A549 (cell line): Measurements from ENCODE around the gene SUMF1.

Experiments used
- FOSB ChIP-seq: fragments of 250-450 bp; sonication (Bioruptor Pico); IDR thresholded peaks from 2 replicates; pipeline ENCODE4 v1.5.0; 2020; ENCODE audit warnings: mild to moderate bottlenecking, moderate library complexity
- TF ChIP-seq, protein P1 (sequence below): fragments of >200 bp; sonication (Bioruptor Twin); formaldehyde crosslinking; IDR thresholded peaks from 3 replicates; pipeline ENCODE4 v1.5.1; 2016

DNA sequence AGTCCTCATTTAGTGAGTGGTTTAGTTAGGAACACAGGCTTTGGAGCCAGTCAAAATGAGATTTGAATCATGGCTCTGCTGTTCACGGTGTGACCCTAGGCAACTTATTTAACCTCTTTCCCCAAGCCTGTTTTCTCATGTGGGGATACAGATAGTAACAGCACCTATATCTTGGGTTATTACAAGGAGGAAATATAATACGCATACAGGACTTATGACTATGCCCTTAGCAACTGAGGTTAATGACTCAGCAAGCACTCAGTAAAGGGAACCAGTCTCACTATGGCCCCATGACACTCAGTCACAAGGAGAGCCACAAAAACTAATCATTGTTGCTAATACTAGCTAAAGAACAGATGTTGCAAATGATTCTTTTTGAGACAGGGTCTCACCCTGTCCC lies 45.9 kb downstream of the SUMF1 start:
- no peak for TF ChIP-seq FOSB (CRISPR knock-in tag)
- TF ChIP-seq, protein P1, sequence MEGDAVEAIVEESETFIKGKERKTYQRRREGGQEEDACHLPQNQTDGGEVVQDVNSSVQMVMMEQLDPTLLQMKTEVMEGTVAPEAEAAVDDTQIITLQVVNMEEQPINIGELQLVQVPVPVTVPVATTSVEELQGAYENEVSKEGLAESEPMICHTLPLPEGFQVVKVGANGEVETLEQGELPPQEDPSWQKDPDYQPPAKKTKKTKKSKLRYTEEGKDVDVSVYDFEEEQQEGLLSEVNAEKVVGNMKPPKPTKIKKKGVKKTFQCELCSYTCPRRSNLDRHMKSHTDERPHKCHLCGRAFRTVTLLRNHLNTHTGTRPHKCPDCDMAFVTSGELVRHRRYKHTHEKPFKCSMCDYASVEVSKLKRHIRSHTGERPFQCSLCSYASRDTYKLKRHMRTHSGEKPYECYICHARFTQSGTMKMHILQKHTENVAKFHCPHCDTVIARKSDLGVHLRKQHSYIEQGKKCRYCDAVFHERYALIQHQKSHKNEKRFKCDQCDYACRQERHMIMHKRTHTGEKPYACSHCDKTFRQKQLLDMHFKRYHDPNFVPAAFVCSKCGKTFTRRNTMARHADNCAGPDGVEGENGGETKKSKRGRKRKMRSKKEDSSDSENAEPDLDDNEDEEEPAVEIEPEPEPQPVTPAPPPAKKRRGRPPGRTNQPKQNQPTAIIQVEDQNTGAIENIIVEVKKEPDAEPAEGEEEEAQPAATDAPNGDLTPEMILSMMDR: no peak
